ENCODE measurements around the gene MRPS11. TPM values are rescaled to one million over a fixed set of nuclear protein-coding genes. Genes with fewer than 3 reads are reported as not detected.

Gene MRPS11
- total RNA-seq, 4 donors from 2014 or later, result 4.4 to 32.8 (median 18.9) TPM

- Histone ChIP-seq H3K4me3 (no peak overlapping the region), H3K27me3 (no peaks in the 10 kb centered on the region), H3K27ac (no peak overlapping the region), H3K36me3 (no peaks in the 10 kb centered on the region), H3K9me3 (no peaks in the 10 kb centered on the region), H3K4me1 (no peaks in the 10 kb centered on the region)
- TF ChIP-seq POLR2A (IDR thresholded peaks at IDR 0.05), result no peak
- TF ChIP-seq, protein P1, sequence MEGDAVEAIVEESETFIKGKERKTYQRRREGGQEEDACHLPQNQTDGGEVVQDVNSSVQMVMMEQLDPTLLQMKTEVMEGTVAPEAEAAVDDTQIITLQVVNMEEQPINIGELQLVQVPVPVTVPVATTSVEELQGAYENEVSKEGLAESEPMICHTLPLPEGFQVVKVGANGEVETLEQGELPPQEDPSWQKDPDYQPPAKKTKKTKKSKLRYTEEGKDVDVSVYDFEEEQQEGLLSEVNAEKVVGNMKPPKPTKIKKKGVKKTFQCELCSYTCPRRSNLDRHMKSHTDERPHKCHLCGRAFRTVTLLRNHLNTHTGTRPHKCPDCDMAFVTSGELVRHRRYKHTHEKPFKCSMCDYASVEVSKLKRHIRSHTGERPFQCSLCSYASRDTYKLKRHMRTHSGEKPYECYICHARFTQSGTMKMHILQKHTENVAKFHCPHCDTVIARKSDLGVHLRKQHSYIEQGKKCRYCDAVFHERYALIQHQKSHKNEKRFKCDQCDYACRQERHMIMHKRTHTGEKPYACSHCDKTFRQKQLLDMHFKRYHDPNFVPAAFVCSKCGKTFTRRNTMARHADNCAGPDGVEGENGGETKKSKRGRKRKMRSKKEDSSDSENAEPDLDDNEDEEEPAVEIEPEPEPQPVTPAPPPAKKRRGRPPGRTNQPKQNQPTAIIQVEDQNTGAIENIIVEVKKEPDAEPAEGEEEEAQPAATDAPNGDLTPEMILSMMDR (IDR thresholded peaks at IDR 0.05), result no peak
- DNase-seq, result no peak
- intact Hi-C loops (cut with DNase I; ENCODE audit: low total_unique reads), result no loop called here
Observed at GRCh38 chr15:88477126-88477525, 9.6 kb downstream of the MRPS11 start.

GRCh38 chr15:88477904-88478303 is 10.4 kb downstream of the MRPS11 start:
- H3K27ac ChIP-seq, result no peak overlapping the region
- no peaks in the 10 kb centered on the region for H3K27me3 ChIP-seq
- H3K4me1 ChIP-seq, result no peaks in the 10 kb centered on the region
- H3K4me3 ChIP-seq, result no peak overlapping the region
- TF ChIP-seq, protein P1 (IDR thresholded peaks at IDR 0.05), result no peak
- TF ChIP-seq POLR2A (IDR thresholded peaks at IDR 0.05), result no peak
- no peaks in the 10 kb centered on the region for H3K36me3 ChIP-seq
- intact Hi-C loops (cut with DNase I; ENCODE audit: low total_unique reads), result no loop called here
- no peaks in the 10 kb centered on the region for H3K9me3 ChIP-seq
- no peak for DNase-seq

DNA sequence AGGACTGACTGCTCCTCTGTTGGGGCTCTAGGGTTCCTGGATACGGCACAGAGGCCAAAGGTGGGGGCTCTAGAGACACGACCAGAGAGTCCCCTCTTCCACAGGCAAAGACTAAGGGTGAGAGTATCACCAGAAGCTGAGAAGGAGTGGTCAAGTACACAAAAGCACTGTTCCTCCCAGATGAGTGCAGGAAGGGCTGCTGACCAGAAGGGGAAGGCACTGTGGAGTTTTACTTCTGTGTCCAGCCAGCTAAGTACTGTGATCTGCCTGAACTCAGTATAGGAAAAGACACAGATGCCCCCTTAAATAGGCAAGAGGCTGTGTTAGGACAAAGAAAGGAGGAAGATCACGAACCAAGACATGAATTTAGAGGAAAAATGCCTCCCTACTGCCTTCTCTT is 11.7 kb downstream of the MRPS11 start:
- TF ChIP-seq, protein P1 (IDR thresholded peaks at IDR 0.05), result no peak
- no peak for TF ChIP-seq POLR2A (IDR thresholded peaks at IDR 0.05)
- H3K36me3 ChIP-seq, result no peaks in the 10 kb centered on the region
- intact Hi-C loops (cut with DNase I; ENCODE audit: low total_unique reads), result no loop called here
- no peak overlapping the region for H3K4me3 ChIP-seq
- no peaks in the 10 kb centered on the region for H3K9me3 ChIP-seq
- no peak overlapping the region for H3K27ac ChIP-seq
- H3K27me3 ChIP-seq, result no peaks in the 10 kb centered on the region
- DNase-seq, result no peak
- H3K4me1 ChIP-seq, result no peaks in the 10 kb centered on the region

GRCh38 chr15:88480981-88481380 is 13.5 kb downstream of the MRPS11 start:
- Histone ChIP-seq H3K9me3 (no peaks in the 10 kb centered on the region), H3K4me1 (no peaks in the 10 kb centered on the region), H3K27me3 (no peaks in the 10 kb centered on the region), H3K27ac (no peak overlapping the region), H3K36me3 (no peaks in the 10 kb centered on the region), H3K4me3 (no peak overlapping the region)
- intact Hi-C loops (cut with DNase I; ENCODE audit: low total_unique reads), result no loop called here
- no peak for DNase-seq
- TF ChIP-seq, protein P1 (IDR thresholded peaks at IDR 0.05), result no peak
- no peak for TF ChIP-seq POLR2A (IDR thresholded peaks at IDR 0.05)

DNA sequence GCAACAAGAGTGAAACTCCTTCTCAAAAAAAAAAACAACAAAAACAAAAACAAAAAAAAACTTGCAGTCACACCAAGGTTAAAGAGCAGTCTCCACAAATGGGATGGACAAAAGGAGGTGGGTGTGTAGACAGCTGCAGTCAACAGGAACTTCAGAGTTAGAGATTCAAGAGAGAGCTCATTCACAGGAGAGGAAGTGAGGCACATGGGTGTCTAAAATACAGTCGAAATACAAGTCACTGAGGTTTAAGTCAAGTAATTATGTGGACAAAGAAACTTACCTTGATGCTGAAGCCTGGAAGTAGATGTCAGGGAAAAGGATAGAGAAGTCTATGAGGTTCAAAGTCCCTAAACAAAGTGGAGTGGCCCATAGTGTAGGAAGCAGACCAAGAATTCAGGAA is 14.8 kb downstream of the MRPS11 start:
- H3K4me3 ChIP-seq, result no peak overlapping the region
- intact Hi-C loops (cut with DNase I; ENCODE audit: low total_unique reads), result no loop called here
- no peak for DNase-seq
- H3K9me3 ChIP-seq, result no peaks in the 10 kb centered on the region
- TF ChIP-seq, protein P1 (IDR thresholded peaks at IDR 0.05), result no peak
- TF ChIP-seq POLR2A (IDR thresholded peaks at IDR 0.05), result no peak
- H3K36me3 ChIP-seq, result no peaks in the 10 kb centered on the region
- no peak overlapping the region for H3K27ac ChIP-seq
- no peaks in the 10 kb centered on the region for H3K27me3 ChIP-seq
- no peaks in the 10 kb centered on the region for H3K4me1 ChIP-seq

Measured in uterus (tissue), 4 donors.